WTC11 (cell line): ENCODE measurements around the gene RBM45. TPM values are rescaled to one million over a fixed set of nuclear protein-coding genes. Genes with fewer than 3 reads are reported as not detected.

Experiments used
- ATAC-seq: fragments of 200-7000 bp; cut with Tn5 transposase; 2 replicates; pipeline ENCODE4 v1.10.0; 2021; ENCODE audit warnings: mild to moderate bottlenecking, moderate library complexity
- CTCF ChIA-PET: fragments of 300-600 bp; sonication (Branson Sonifier 250); formaldehyde crosslinking; loops from one replicate; lab custom pipeline; 2021; ENCODE audit warnings: antibody characterized with exemption; lab: Charles Lee
- POLR2A ChIA-PET: fragments of 350-600 bp; sonication (Branson Sonifier 250); formaldehyde crosslinking; loops from one replicate; lab custom pipeline; 2021; ENCODE audit warnings: antibody characterized with exemption; lab: Charles Lee
- DNase-seq: peaks from one replicate; pipeline ENCODE4 v3.0.0; 2021; ENCODE audit warnings: low spot score
- H3K27ac Mint-ChIP-seq: 2 replicates; pipeline ENCODE4 v1.8.0; 2021; ENCODE audit warnings: mixed read lengths
- H3K27me3 Mint-ChIP-seq: 2 replicates; pipeline ENCODE4 v1.8.0; 2021; ENCODE audit warnings: low read depth, mild to moderate bottlenecking, moderate library complexity, mixed read lengths
- H3K36me3 Mint-ChIP-seq: 2 replicates; pipeline ENCODE4 v1.8.0; 2021; ENCODE audit warnings: mixed read lengths
- H3K4me1 Mint-ChIP-seq: 2 replicates; pipeline ENCODE4 v1.8.0; 2022; ENCODE audit warnings: mixed read lengths
- H3K4me3 Mint-ChIP-seq: 2 replicates; pipeline ENCODE4 v1.8.0; 2021; ENCODE audit warnings: mild to moderate bottlenecking, moderate library complexity, mixed read lengths
- H3K9me3 Mint-ChIP-seq: 2 replicates; pipeline ENCODE4 v1.8.0; 2021; ENCODE audit warnings: mixed read lengths
- CREM ChIP-seq: sonication (generic); formaldehyde crosslinking; IDR thresholded peaks from 2 replicates; pipeline ENCODE4 v1.8.1; 2022; ENCODE audit warnings: mild to moderate bottlenecking, missing genetic modification reagents, moderate library complexity
- FOXJ3 ChIP-seq: sonication (generic); formaldehyde crosslinking; IDR thresholded peaks from 2 replicates; pipeline ENCODE4 v1.9.0; 2021; ENCODE audit warnings: missing genetic modification reagents, mild to moderate bottlenecking, borderline replicate concordance
- FOXP1 ChIP-seq: sonication (generic); formaldehyde crosslinking; IDR thresholded peaks from 2 replicates; pipeline ENCODE4 v1.8.0; 2022; ENCODE audit warnings: missing genetic modification reagents, mild to moderate bottlenecking, moderate library complexity, borderline replicate concordance
- KAT7 ChIP-seq: sonication (generic); formaldehyde crosslinking; IDR thresholded peaks from 2 replicates; pipeline ENCODE4 v1.8.1; 2023; ENCODE audit warnings: missing genetic modification reagents, mild to moderate bottlenecking, borderline replicate concordance
- NFE2L1 ChIP-seq: sonication (generic); formaldehyde crosslinking; IDR thresholded peaks from 2 replicates; pipeline ENCODE4 v1.8.1; 2023; ENCODE audit warnings: missing genetic modification reagents
- NR2C2 ChIP-seq: sonication (generic); formaldehyde crosslinking; IDR thresholded peaks from 2 replicates; pipeline ENCODE4 v1.8.0; 2022; ENCODE audit warnings: mild to moderate bottlenecking, missing genetic modification reagents
- OVOL2 ChIP-seq: fragments of 250-450 bp; sonication (Bioruptor Pico); IDR thresholded peaks from 2 replicates; pipeline ENCODE4 v1.9.0; 2021; ENCODE audit warnings: mild to moderate bottlenecking, borderline replicate concordance
- RORB ChIP-seq: fragments of 250-450 bp; sonication (Bioruptor Pico); IDR thresholded peaks from 2 replicates; pipeline ENCODE4 v1.9.0; 2021; ENCODE audit warnings: mild to moderate bottlenecking
- SOX15 ChIP-seq: fragments of 250-450 bp; sonication (Bioruptor Pico); IDR thresholded peaks from 2 replicates; pipeline ENCODE4 v1.9.0; 2021; ENCODE audit warnings: mild to moderate bottlenecking
- SP1 ChIP-seq: sonication (generic); formaldehyde crosslinking; conservative IDR thresholded peaks from 2 replicates; pipeline ENCODE4 v1.8.1; 2022; ENCODE audit warnings: missing genetic modification reagents
- ZBTB21 ChIP-seq: sonication (generic); formaldehyde crosslinking; IDR thresholded peaks from 2 replicates; pipeline ENCODE4 v1.8.1; 2023; ENCODE audit warnings: mild to moderate bottlenecking, missing genetic modification reagents, borderline replicate concordance
- ZNF219 ChIP-seq: sonication (generic); formaldehyde crosslinking; IDR thresholded peaks from 2 replicates; pipeline ENCODE4 v1.8.0; 2023; ENCODE audit warnings: missing genetic modification reagents, mild to moderate bottlenecking, borderline replicate concordance
- ZNF396 ChIP-seq: fragments of 250-450 bp; sonication (Bioruptor Pico); IDR thresholded peaks from 2 replicates; pipeline ENCODE4 v1.8.0; 2021; ENCODE audit warnings: mild to moderate bottlenecking, moderate library complexity, borderline replicate concordance
- ZNF416 ChIP-seq: fragments of 250-450 bp; sonication (Bioruptor Pico); IDR thresholded peaks from 2 replicates; pipeline ENCODE4 v1.9.0; 2021; ENCODE audit warnings: mild to moderate bottlenecking, inconsistent platforms
- total RNA-seq: library from RNA; stranded (reverse); gene quantifications from 3 replicates; pipeline ENCODE4 v1.2.3, GENCODE V29; 2021
- TF ChIP-seq, protein P1 (sequence below): fragments of 250-450 bp; sonication (Bioruptor Pico); IDR thresholded peaks from 2 replicates; pipeline ENCODE4 v1.9.0; 2021; ENCODE audit warnings: mild to moderate bottlenecking, borderline replicate concordance
- TF ChIP-seq, protein P2 (sequence below): fragments of 250-450 bp; sonication (Bioruptor Pico); IDR thresholded peaks from 2 replicates; pipeline ENCODE4 v1.9.0; 2021; ENCODE audit warnings: moderate library complexity, mild to moderate bottlenecking, inconsistent platforms, borderline replicate concordance
- TF ChIP-seq, protein P3 (sequence below): fragments of 250-450 bp; sonication (Bioruptor Pico); IDR thresholded peaks from 2 replicates; pipeline ENCODE4 v1.9.0; 2021; ENCODE audit warnings: mild to moderate bottlenecking
- TF ChIP-seq, protein P4 (sequence below): sonication (generic); formaldehyde crosslinking; conservative IDR thresholded peaks from 2 replicates; pipeline ENCODE4 v1.8.1; 2022; ENCODE audit warnings: mild to moderate bottlenecking, missing genetic modification reagents
- TF ChIP-seq, protein P5 (sequence below): sonication (generic); formaldehyde crosslinking; IDR thresholded peaks from 2 replicates; pipeline ENCODE4 v1.8.0; 2022; ENCODE audit warnings: mild to moderate bottlenecking, missing genetic modification reagents
- TF ChIP-seq, protein P6 (sequence below): sonication (generic); formaldehyde crosslinking; IDR thresholded peaks from 2 replicates; pipeline ENCODE4 v1.8.1; 2022; ENCODE audit warnings: mild to moderate bottlenecking, missing genetic modification reagents, moderate library complexity, borderline replicate concordance
- TF ChIP-seq, protein P7 (sequence below): fragments of 250-450 bp; sonication (Bioruptor Pico); IDR thresholded peaks from 2 replicates; pipeline ENCODE4 v1.8.0; 2021; ENCODE audit warnings: mild to moderate bottlenecking
- TF ChIP-seq, protein P8 (sequence below): sonication (generic); formaldehyde crosslinking; IDR thresholded peaks from 2 replicates; pipeline ENCODE4 v1.8.0; 2022; ENCODE audit warnings: mild to moderate bottlenecking, missing genetic modification reagents

Gene RBM45
- total RNA-seq, 1 experiment from 2014 or later = 9.2 TPM

DNA sequence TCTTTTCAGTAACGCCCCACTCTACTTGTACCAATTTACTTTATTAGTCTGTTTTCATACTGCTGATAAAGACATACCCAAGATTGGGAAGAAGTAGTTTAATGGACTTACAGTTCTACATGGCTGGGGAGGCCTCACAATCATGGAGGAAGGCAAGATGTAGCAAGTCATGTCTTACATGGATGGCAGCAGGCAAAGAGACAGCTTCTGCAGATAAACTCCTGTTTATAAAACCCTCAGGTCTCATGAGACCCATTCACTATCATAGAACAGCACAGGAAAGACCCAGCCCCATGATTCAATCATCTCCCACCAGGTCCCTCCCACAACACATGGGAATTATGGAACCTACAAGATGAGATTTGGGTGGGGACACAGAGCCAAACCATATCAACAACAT is 43.3 kb downstream of the RBM45 start:
- Mint-ChIP-seq H3K4me3 (no peak overlapping the region), H3K27ac (no peak overlapping the region), H3K9me3 (peaks cover 20% of the 10 kb centered on the region), H3K27me3 (peaks cover 3% of the 10 kb centered on the region; the same call in 1 of the 2 replicates), H3K36me3 (peaks cover 8% of the 10 kb centered on the region), H3K4me1 (no peaks in the 10 kb centered on the region)
- CTCF ChIA-PET = no interaction called here
- no peak for TF ChIP-seq FOXJ3 (CRISPR knock-in tag)
- TF ChIP-seq, protein P1, sequence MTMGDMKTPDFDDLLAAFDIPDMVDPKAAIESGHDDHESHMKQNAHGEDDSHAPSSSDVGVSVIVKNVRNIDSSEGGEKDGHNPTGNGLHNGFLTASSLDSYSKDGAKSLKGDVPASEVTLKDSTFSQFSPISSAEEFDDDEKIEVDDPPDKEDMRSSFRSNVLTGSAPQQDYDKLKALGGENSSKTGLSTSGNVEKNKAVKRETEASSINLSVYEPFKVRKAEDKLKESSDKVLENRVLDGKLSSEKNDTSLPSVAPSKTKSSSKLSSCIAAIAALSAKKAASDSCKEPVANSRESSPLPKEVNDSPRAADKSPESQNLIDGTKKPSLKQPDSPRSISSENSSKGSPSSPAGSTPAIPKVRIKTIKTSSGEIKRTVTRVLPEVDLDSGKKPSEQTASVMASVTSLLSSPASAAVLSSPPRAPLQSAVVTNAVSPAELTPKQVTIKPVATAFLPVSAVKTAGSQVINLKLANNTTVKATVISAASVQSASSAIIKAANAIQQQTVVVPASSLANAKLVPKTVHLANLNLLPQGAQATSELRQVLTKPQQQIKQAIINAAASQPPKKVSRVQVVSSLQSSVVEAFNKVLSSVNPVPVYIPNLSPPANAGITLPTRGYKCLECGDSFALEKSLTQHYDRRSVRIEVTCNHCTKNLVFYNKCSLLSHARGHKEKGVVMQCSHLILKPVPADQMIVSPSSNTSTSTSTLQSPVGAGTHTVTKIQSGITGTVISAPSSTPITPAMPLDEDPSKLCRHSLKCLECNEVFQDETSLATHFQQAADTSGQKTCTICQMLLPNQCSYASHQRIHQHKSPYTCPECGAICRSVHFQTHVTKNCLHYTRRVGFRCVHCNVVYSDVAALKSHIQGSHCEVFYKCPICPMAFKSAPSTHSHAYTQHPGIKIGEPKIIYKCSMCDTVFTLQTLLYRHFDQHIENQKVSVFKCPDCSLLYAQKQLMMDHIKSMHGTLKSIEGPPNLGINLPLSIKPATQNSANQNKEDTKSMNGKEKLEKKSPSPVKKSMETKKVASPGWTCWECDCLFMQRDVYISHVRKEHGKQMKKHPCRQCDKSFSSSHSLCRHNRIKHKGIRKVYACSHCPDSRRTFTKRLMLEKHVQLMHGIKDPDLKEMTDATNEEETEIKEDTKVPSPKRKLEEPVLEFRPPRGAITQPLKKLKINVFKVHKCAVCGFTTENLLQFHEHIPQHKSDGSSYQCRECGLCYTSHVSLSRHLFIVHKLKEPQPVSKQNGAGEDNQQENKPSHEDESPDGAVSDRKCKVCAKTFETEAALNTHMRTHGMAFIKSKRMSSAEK = no peak
- TF ChIP-seq NFE2L1 (CRISPR knock-in tag) = no peak
- TF ChIP-seq OVOL2 (CRISPR knock-in tag) = no peak
- no peak for TF ChIP-seq ZNF396 (CRISPR knock-in tag)
- no peak for TF ChIP-seq ZNF219
- DNase-seq (no peak), ATAC-seq (no peak)
- POLR2A ChIA-PET = no interaction called here

DNA sequence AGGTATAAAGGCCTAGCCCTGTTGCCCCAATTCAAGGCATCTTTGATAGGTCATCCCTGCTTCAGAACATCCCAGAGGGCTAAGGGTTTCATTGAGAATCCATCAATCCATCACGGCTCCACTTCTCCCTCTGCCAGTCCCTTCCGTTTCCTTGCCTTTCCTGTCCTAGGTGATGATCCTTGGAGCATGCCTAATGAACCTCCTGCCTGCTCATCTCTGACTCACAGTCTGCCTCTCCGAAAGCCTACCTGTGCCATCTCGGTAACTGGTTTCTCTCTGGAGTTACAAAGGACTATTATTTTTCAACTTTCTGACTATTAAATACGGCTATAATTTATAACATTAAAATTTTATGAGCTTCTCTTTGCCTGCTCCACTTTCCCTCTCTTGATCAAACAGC is 45.3 kb downstream of the RBM45 start:
- no peak for ATAC-seq
- CTCF ChIA-PET = no interaction called here

More for the DNA sequence above, 45.3 kb downstream of the RBM45 start:
- TF ChIP-seq, protein P2, sequence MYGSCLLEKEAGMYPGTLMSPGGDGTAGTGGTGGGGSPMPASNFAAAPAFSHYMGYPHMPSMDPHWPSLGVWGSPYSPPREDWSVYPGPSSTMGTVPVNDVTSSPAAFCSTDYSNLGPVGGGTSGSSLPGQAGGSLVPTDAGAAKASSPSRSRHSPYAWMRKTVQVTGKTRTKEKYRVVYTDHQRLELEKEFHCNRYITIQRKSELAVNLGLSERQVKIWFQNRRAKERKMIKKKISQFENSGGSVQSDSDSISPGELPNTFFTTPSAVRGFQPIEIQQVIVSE (CRISPR knock-in tag) = no peak
- TF ChIP-seq SOX15 (CRISPR knock-in tag) (no peak), ZNF416 (CRISPR knock-in tag) (no peak), RORB (CRISPR knock-in tag) (no peak), KAT7 (CRISPR knock-in tag) (no peak), CREM (CRISPR knock-in tag) (no peak), FOXP1 (no peak), NR2C2 (CRISPR knock-in tag) (no peak), ZBTB21 (CRISPR knock-in tag) (no peak), SP1 (CRISPR knock-in tag) (no peak)
- TF ChIP-seq, protein P3, sequence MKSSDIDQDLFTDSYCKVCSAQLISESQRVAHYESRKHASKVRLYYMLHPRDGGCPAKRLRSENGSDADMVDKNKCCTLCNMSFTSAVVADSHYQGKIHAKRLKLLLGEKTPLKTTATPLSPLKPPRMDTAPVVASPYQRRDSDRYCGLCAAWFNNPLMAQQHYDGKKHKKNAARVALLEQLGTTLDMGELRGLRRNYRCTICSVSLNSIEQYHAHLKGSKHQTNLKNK (CRISPR knock-in tag) = no peak
- TF ChIP-seq, protein P4, sequence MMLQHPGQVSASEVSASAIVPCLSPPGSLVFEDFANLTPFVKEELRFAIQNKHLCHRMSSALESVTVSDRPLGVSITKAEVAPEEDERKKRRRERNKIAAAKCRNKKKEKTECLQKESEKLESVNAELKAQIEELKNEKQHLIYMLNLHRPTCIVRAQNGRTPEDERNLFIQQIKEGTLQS (CRISPR knock-in tag) = no peak
- TF ChIP-seq, protein P5, sequence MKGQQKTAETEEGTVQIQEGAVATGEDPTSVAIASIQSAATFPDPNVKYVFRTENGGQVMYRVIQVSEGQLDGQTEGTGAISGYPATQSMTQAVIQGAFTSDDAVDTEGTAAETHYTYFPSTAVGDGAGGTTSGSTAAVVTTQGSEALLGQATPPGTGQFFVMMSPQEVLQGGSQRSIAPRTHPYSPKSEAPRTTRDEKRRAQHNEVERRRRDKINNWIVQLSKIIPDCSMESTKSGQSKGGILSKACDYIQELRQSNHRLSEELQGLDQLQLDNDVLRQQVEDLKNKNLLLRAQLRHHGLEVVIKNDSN (CRISPR knock-in tag) = no peak
- TF ChIP-seq, protein P6, sequence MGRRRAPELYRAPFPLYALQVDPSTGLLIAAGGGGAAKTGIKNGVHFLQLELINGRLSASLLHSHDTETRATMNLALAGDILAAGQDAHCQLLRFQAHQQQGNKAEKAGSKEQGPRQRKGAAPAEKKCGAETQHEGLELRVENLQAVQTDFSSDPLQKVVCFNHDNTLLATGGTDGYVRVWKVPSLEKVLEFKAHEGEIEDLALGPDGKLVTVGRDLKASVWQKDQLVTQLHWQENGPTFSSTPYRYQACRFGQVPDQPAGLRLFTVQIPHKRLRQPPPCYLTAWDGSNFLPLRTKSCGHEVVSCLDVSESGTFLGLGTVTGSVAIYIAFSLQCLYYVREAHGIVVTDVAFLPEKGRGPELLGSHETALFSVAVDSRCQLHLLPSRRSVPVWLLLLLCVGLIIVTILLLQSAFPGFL (CRISPR knock-in tag) = no peak
- TF ChIP-seq, protein P7, sequence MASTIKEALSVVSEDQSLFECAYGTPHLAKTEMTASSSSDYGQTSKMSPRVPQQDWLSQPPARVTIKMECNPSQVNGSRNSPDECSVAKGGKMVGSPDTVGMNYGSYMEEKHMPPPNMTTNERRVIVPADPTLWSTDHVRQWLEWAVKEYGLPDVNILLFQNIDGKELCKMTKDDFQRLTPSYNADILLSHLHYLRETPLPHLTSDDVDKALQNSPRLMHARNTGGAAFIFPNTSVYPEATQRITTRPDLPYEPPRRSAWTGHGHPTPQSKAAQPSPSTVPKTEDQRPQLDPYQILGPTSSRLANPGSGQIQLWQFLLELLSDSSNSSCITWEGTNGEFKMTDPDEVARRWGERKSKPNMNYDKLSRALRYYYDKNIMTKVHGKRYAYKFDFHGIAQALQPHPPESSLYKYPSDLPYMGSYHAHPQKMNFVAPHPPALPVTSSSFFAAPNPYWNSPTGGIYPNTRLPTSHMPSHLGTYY = no peak
- TF ChIP-seq, protein P8, sequence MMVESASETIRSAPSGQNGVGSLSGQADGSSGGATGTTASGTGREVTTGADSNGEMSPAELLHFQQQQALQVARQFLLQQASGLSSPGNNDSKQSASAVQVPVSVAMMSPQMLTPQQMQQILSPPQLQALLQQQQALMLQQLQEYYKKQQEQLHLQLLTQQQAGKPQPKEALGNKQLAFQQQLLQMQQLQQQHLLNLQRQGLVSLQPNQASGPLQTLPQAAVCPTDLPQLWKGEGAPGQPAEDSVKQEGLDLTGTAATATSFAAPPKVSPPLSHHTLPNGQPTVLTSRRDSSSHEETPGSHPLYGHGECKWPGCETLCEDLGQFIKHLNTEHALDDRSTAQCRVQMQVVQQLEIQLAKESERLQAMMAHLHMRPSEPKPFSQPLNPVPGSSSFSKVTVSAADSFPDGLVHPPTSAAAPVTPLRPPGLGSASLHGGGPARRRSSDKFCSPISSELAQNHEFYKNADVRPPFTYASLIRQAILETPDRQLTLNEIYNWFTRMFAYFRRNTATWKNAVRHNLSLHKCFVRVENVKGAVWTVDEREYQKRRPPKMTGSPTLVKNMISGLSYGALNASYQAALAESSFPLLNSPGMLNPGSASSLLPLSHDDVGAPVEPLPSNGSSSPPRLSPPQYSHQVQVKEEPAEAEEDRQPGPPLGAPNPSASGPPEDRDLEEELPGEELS (CRISPR knock-in tag) = no peak
- Mint-ChIP-seq H3K36me3 (peaks cover 8% of the 10 kb centered on the region), H3K9me3 (peaks cover 20% of the 10 kb centered on the region), H3K4me1 (no peaks in the 10 kb centered on the region), H3K4me3 (no peak overlapping the region), H3K27ac (no peak overlapping the region), H3K27me3 (peaks cover 3% of the 10 kb centered on the region; the same call in 1 of the 2 replicates)
- POLR2A ChIA-PET = no interaction called here
- DNase-seq = no peak
